Liver (tissue), 3 donors: ENCODE data around the gene IPP.

ENCODE experiments used
- EGR1 ChIP-seq, 2 donors: IDR thresholded peaks; 2 replicates each; pipeline ENCODE4 v1.6.1; 2016 to 2018; ENCODE audit warnings: antibody characterized with exemption in 2 of 2, low read depth in 2 of 2
- JUND ChIP-seq, 2 donors: IDR thresholded peaks; 2 replicates each; pipeline ENCODE4 v1.6.1; 2016; ENCODE audit warnings: antibody characterized with exemption in 2 of 2
- REST ChIP-seq: IDR thresholded peaks from 2 replicates; pipeline ENCODE4 v1.6.1; 2016; ENCODE audit warnings: antibody characterized with exemption, mild to moderate bottlenecking
- SP1 ChIP-seq: IDR thresholded peaks from 2 replicates; pipeline ENCODE4 v1.6.1; 2018; ENCODE audit warnings: antibody characterized with exemption, mild to moderate bottlenecking
- TAF1 ChIP-seq: conservative IDR thresholded peaks from 2 replicates; pipeline ENCODE4 v1.6.1; 2016; ENCODE audit warnings: antibody characterized with exemption, mild to moderate bottlenecking
- YY1 ChIP-seq: IDR thresholded peaks from 2 replicates; pipeline ENCODE4 v1.6.1; 2016; ENCODE audit warnings: antibody characterized with exemption, mild to moderate bottlenecking
- TF ChIP-seq, protein P1 (sequence below): IDR thresholded peaks from 2 replicates; pipeline ENCODE4 v1.6.1; 2016; ENCODE audit warnings: antibody characterized with exemption
- TF ChIP-seq, protein P2 (sequence below): fragments of 150-350 bp; IDR thresholded peaks from 2 replicates; pipeline ENCODE4 v1.5.1; 2017; ENCODE audit warnings: improper control_type of control experiment, low read depth, low read length; ENCODE audit not compliant: missing input control
- TF ChIP-seq, protein P3 (sequence below): IDR thresholded peaks from 2 replicates; pipeline ENCODE4 v1.6.1; 2016; ENCODE audit warnings: antibody characterized with exemption
- donor health status: healthy.
- donor health status: healthy.

- TF ChIP-seq, protein P1, sequence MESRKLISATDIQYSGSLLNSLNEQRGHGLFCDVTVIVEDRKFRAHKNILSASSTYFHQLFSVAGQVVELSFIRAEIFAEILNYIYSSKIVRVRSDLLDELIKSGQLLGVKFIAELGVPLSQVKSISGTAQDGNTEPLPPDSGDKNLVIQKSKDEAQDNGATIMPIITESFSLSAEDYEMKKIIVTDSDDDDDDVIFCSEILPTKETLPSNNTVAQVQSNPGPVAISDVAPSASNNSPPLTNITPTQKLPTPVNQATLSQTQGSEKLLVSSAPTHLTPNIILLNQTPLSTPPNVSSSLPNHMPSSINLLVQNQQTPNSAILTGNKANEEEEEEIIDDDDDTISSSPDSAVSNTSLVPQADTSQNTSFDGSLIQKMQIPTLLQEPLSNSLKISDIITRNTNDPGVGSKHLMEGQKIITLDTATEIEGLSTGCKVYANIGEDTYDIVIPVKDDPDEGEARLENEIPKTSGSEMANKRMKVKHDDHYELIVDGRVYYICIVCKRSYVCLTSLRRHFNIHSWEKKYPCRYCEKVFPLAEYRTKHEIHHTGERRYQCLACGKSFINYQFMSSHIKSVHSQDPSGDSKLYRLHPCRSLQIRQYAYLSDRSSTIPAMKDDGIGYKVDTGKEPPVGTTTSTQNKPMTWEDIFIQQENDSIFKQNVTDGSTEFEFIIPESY = no peak
- TF ChIP-seq, protein P2, sequence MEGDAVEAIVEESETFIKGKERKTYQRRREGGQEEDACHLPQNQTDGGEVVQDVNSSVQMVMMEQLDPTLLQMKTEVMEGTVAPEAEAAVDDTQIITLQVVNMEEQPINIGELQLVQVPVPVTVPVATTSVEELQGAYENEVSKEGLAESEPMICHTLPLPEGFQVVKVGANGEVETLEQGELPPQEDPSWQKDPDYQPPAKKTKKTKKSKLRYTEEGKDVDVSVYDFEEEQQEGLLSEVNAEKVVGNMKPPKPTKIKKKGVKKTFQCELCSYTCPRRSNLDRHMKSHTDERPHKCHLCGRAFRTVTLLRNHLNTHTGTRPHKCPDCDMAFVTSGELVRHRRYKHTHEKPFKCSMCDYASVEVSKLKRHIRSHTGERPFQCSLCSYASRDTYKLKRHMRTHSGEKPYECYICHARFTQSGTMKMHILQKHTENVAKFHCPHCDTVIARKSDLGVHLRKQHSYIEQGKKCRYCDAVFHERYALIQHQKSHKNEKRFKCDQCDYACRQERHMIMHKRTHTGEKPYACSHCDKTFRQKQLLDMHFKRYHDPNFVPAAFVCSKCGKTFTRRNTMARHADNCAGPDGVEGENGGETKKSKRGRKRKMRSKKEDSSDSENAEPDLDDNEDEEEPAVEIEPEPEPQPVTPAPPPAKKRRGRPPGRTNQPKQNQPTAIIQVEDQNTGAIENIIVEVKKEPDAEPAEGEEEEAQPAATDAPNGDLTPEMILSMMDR = no peak
- TF ChIP-seq REST (no peak), YY1 (no peak), SP1 (no peak), JUND (IDR thresholded peaks at IDR 0.05) (no peak), TAF1 (no peak), EGR1 (IDR thresholded peaks at IDR 0.05; ENCODE audit: low read depth in 2 of 2) (no peak)
- TF ChIP-seq, protein P3, sequence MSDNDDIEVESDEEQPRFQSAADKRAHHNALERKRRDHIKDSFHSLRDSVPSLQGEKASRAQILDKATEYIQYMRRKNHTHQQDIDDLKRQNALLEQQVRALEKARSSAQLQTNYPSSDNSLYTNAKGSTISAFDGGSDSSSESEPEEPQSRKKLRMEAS = no peak
Observed at GRCh38 chr1:45792744-45793143, 42.3 kb upstream of the IPP start.
